HCT116 (cell line): ENCODE measurements around the gene WHRN. TPM values are rescaled to one million over a fixed set of nuclear protein-coding genes. Genes with fewer than 3 reads are reported as not detected.

Experiments
- ATAC-seq: fragments of 200-7000 bp; cut with Tn5 transposase; 2 replicates; pipeline ENCODE4 v1.9.1; 2020; ENCODE audit warnings: mild to moderate bottlenecking, moderate library complexity
- BruUV-seq: library from RNA; stranded (reverse); fragments of 400-500 nt; replicated peaks from 2 replicates; lab custom pipeline; 2021; lab: Mats Ljungman, UMichigan
- CTCF ChIA-PET: fragments of 300-600 bp; sonication (Branson Sonifier 250); formaldehyde crosslinking; loops from one replicate; lab custom pipeline; 2021; ENCODE audit warnings: antibody characterized with exemption; lab: Charles Lee
- POLR2A ChIA-PET: fragments of 300-600, 350-600 bp; sonication (Branson Sonifier 250); formaldehyde crosslinking; loops from one replicate; lab custom pipeline; 2021; ENCODE audit warnings: antibody characterized with exemption; lab: Charles Lee
- RAD21 ChIA-PET, 2 experiments: fragments of 300-600 bp; sonication (Branson Sonifier 250); formaldehyde crosslinking; loops; one replicate each; lab custom pipeline; 2023; ENCODE audit warnings: low total read pairs in 2 of 2; ENCODE audit not compliant: uncharacterized antibody in 2 of 2, unreplicated experiment in 2 of 2, low non-redundant PET in 1 of 2; lab: Charles Lee
- DNase-seq: peaks from one replicate; pipeline ENCODE4 v3.0.0-alpha.2; 2010; ENCODE audit warnings: low read depth, low spot score
- H2AFZ ChIP-seq: fragments of 200-600 bp; shearing (Covaris generic), sonication (generic); 2 replicates; pipeline ENCODE4 v1.6.1; 2017; ENCODE audit warnings: low read depth, mixed run types, mixed read lengths, antibody characterized with exemption, low read length; ENCODE audit not compliant: poor library complexity, severe bottlenecking
- H3K27ac ChIP-seq: 2 replicates; pipeline ENCODE4 v1.5.1; 2012; ENCODE audit warnings: low read depth, low read length
- H3K27me3 ChIP-seq: fragments of 200-600 bp; sonication (generic); 2 replicates; pipeline ENCODE4 v1.6.1; 2016; ENCODE audit warnings: mixed run types, low read length, mixed read lengths; ENCODE audit not compliant: insufficient read depth
- H3K36me3 ChIP-seq, 2 experiments: fragments of 200-500 bp in 1 of 2; fragments of 200-600 bp in 1 of 2; sonication (Bioruptor generic) in 1 of 2; sonication (generic) in 1 of 2; 2 replicates each; pipeline versions ENCODE4 v1.5.1 to v1.6.1; 2014 to 2016; ENCODE audit warnings: low read length in 2 of 2, inconsistent platforms in 1 of 2, mixed read lengths in 1 of 2, mixed run types in 1 of 2; ENCODE audit not compliant: insufficient read depth in 2 of 2, control insufficient read depth in 1 of 2
- H3K4me1 ChIP-seq, 2 experiments: fragments of 200-600 bp in 1 of 2; sonication (generic) in 1 of 2; 2 replicates each; pipeline versions ENCODE4 v1.5.1 to v1.6.1; 2012 to 2017; ENCODE audit warnings: low read length in 2 of 2, inconsistent platforms in 1 of 2, mild to moderate bottlenecking in 1 of 2, mixed read lengths in 1 of 2, mixed run types in 1 of 2, moderate library complexity in 1 of 2; ENCODE audit not compliant: insufficient read depth in 2 of 2, control insufficient read depth in 1 of 2
- H3K4me2 ChIP-seq: fragments of 200-600 bp; sonication (generic); 2 replicates; pipeline ENCODE4 v1.6.1; 2017; ENCODE audit warnings: mixed run types, low read length, mixed read lengths
- H3K4me3 ChIP-seq, 2 experiments: fragments of 200-600 bp in 1 of 2; sonication (generic) in 1 of 2; replicated peaks in 1 of 2; 2 replicates each; pipeline ENCODE4 v1.5.1; 2011 to 2016; ENCODE audit warnings: low read length in 2 of 2, control low read depth in 1 of 2, low read depth in 1 of 2, mild to moderate bottlenecking in 1 of 2, mixed read lengths in 1 of 2, mixed run types in 1 of 2
- H3K79me2 ChIP-seq: fragments of 200-600 bp; sonication (generic); 2 replicates; pipeline ENCODE4 v1.6.1; 2017; ENCODE audit warnings: mild to moderate bottlenecking, mixed run types, low read length, moderate library complexity, mixed read lengths; ENCODE audit not compliant: insufficient read depth
- H3K9ac ChIP-seq: fragments of 200-600 bp; sonication (generic); 2 replicates; pipeline ENCODE4 v1.6.1; 2016; ENCODE audit warnings: low read length, mixed read lengths
- H3K9me2 ChIP-seq: fragments of 200-600 bp; sonication (generic), shearing (Covaris generic); 2 replicates; pipeline ENCODE4 v1.6.1; 2017; ENCODE audit warnings: mixed run types, mild to moderate bottlenecking, moderate library complexity; ENCODE audit not compliant: insufficient read depth
- H3K9me3 ChIP-seq, 2 experiments: fragments of 200-500 bp in 1 of 2; fragments of 200-600 bp in 1 of 2; sonication (Bioruptor generic) in 1 of 2; sonication (generic) in 1 of 2; 2 replicates each; pipeline ENCODE4 v1.6.1; 2014 to 2017; ENCODE audit warnings: low read length in 2 of 2, mixed read lengths in 2 of 2, inconsistent platforms in 1 of 2, low read depth in 1 of 2, mild to moderate bottlenecking in 1 of 2, mixed run types in 1 of 2, moderate library complexity in 1 of 2; ENCODE audit not compliant: control insufficient read depth in 1 of 2, insufficient read depth in 1 of 2
- H4K20me1 ChIP-seq: fragments of 200-600 bp; sonication (generic), shearing (Covaris generic); 2 replicates; pipeline ENCODE4 v1.6.1; 2017; ENCODE audit warnings: mixed run types, mild to moderate bottlenecking, moderate library complexity; ENCODE audit not compliant: insufficient read depth
- CEBPB ChIP-seq: IDR thresholded peaks from 2 replicates; pipeline ENCODE4 v1.6.1; 2012; ENCODE audit warnings: low read depth
- ELF1 ChIP-seq: IDR thresholded peaks from 2 replicates; pipeline ENCODE4 v1.6.1; 2012; ENCODE audit warnings: low read depth, borderline replicate concordance
- JUND ChIP-seq: IDR thresholded peaks from 2 replicates; pipeline ENCODE4 v1.6.1; 2012
- POLR2AphosphoS5 ChIP-seq: IDR thresholded peaks from 2 replicates; pipeline ENCODE4 v1.6.1; 2011; ENCODE audit warnings: mild to moderate bottlenecking, low read depth, low read length, moderate library complexity
- RAD21 ChIP-seq: IDR thresholded peaks from 2 replicates; pipeline ENCODE4 v1.6.1; 2012; ENCODE audit warnings: low read depth, mild to moderate bottlenecking
- SRF ChIP-seq: IDR thresholded peaks from 2 replicates; pipeline ENCODE4 v1.6.1; 2012; ENCODE audit warnings: low read depth
- TCF7L2 ChIP-seq: IDR thresholded peaks from 2 replicates; pipeline ENCODE4 v1.7.0; 2011; ENCODE audit warnings: borderline replicate concordance, inconsistent platforms; ENCODE audit not compliant: insufficient read depth, insufficient read length; ENCODE audit errors: extremely low read depth
- ZFX ChIP-seq: fragments of 450-650 bp; IDR thresholded peaks from 2 replicates; pipeline ENCODE4 v1.6.1; 2017
- ZNF274 ChIP-seq: fragments of 200-500 bp; sonication (Bioruptor generic); IDR thresholded peaks from 2 replicates; pipeline ENCODE4 v1.6.1; 2014; ENCODE audit warnings: mild to moderate bottlenecking, low read depth, low read length, inconsistent platforms
- intact Hi-C: fragments of 100-400 bp; cut with micrococcal nuclease; formaldehyde crosslinking; loops from 2 replicates; pipeline ENCODE4 v1.10.0; 2022
- total RNA-seq: library from RNA; stranded (reverse); gene quantifications from one replicate; pipeline ENCODE4 v1.2.1, GENCODE V29; 2021; ENCODE audit not compliant: unreplicated experiment
- TF ChIP-seq, protein P1 (sequence below): IDR thresholded peaks from 2 replicates; pipeline ENCODE4 v1.6.1; 2012; ENCODE audit warnings: low read depth
- TF ChIP-seq, protein P2 (sequence below): IDR thresholded peaks from 2 replicates; pipeline ENCODE4 v1.6.1; 2011; ENCODE audit warnings: mild to moderate bottlenecking, low read length, moderate library complexity; ENCODE audit not compliant: insufficient replicate concordance; ENCODE audit errors: extremely low read depth
- TF ChIP-seq, protein P3 (sequence below): IDR thresholded peaks from 2 replicates; pipeline ENCODE4 v1.6.1; 2012
- TF ChIP-seq, protein P4 (sequence below): IDR thresholded peaks from 2 replicates; pipeline ENCODE4 v1.6.1; 2012

WHRN gene
- total RNA-seq, 1 experiment from 2014 or later, result 12.8 TPM

DNA sequence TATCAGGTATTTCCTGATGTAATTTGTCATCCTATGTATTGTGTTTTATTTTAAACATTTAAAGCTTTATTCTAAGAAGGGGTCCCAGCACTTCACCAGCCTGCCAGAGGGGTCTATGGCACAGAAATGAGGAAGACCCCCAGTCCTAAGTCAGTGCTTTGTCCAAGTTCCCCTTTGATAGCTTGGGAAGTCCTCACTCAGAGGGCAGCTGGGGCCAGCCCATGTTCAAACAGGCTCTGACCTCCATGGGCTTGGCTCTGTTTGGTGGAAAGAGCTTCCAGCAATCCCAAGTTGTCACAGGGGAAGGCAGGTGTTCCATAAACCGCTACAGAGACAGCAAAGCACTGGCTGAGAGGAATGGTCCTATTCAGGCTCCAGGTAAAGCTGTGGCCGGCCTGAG lies 90.9 kb downstream of the WHRN start:
- POLR2A ChIA-PET, result no interaction called here
- no peak for ATAC-seq
- Histone ChIP-seq H3K9me3 (no peaks in the 10 kb centered on the region), H3K4me2 (no peak overlapping the region), H3K4me3 (no peak overlapping the region), H3K9me2 (no peaks in the 10 kb centered on the region), H3K27me3 (no peaks in the 10 kb centered on the region), H3K27ac (no peak overlapping the region), H3K36me3 (no peaks in the 10 kb centered on the region), H3K79me2 (no peaks in the 10 kb centered on the region), H3K9ac (no peak overlapping the region), H3K4me1 (no peaks in the 10 kb centered on the region), H2AFZ (no peak overlapping the region), H4K20me1 (no peaks in the 10 kb centered on the region)
- RAD21 ChIA-PET, result no interaction called here
- no TSS peak for BruUV-seq
- TF ChIP-seq JUND, result no peak
- TF ChIP-seq CEBPB, result no peak
- TF ChIP-seq, protein P1, sequence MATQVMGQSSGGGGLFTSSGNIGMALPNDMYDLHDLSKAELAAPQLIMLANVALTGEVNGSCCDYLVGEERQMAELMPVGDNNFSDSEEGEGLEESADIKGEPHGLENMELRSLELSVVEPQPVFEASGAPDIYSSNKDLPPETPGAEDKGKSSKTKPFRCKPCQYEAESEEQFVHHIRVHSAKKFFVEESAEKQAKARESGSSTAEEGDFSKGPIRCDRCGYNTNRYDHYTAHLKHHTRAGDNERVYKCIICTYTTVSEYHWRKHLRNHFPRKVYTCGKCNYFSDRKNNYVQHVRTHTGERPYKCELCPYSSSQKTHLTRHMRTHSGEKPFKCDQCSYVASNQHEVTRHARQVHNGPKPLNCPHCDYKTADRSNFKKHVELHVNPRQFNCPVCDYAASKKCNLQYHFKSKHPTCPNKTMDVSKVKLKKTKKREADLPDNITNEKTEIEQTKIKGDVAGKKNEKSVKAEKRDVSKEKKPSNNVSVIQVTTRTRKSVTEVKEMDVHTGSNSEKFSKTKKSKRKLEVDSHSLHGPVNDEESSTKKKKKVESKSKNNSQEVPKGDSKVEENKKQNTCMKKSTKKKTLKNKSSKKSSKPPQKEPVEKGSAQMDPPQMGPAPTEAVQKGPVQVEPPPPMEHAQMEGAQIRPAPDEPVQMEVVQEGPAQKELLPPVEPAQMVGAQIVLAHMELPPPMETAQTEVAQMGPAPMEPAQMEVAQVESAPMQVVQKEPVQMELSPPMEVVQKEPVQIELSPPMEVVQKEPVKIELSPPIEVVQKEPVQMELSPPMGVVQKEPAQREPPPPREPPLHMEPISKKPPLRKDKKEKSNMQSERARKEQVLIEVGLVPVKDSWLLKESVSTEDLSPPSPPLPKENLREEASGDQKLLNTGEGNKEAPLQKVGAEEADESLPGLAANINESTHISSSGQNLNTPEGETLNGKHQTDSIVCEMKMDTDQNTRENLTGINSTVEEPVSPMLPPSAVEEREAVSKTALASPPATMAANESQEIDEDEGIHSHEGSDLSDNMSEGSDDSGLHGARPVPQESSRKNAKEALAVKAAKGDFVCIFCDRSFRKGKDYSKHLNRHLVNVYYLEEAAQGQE, result no peak
- TF ChIP-seq TCF7L2, result no peak
- no peak for TF ChIP-seq ZFX
- CTCF ChIA-PET, result interaction anchor here (2.3 kb wide), 1 partner anchor 9 kb away, joined by 7 read pairs; no protein-coding TSS in a partner anchor
- intact Hi-C loops, result no loop called here
- no peak for DNase-seq

DNA sequence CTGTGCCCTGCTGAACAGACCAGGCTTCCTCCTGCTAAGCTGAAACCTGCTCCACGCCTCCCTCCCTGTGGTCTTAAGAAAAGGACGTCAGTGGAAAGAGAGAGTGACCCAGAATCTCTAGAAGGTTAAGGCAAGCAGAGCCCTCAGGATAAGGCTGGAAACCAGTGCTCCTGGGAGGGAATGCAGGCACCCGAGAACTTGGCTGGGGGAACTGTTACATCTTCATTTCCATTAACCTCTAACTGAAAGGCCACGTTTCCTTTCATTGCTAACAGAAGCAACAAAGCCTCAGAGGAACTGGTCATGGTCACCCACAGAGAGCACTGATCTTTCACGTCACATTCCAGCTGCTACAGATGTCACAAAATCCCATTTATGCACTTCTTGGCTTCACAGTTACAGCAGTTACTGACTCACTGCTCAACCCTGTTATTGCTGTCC lies 91.4 kb downstream of the WHRN start:
- TF ChIP-seq, protein P2, sequence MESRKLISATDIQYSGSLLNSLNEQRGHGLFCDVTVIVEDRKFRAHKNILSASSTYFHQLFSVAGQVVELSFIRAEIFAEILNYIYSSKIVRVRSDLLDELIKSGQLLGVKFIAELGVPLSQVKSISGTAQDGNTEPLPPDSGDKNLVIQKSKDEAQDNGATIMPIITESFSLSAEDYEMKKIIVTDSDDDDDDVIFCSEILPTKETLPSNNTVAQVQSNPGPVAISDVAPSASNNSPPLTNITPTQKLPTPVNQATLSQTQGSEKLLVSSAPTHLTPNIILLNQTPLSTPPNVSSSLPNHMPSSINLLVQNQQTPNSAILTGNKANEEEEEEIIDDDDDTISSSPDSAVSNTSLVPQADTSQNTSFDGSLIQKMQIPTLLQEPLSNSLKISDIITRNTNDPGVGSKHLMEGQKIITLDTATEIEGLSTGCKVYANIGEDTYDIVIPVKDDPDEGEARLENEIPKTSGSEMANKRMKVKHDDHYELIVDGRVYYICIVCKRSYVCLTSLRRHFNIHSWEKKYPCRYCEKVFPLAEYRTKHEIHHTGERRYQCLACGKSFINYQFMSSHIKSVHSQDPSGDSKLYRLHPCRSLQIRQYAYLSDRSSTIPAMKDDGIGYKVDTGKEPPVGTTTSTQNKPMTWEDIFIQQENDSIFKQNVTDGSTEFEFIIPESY, result no peak
- TF ChIP-seq, protein P3, sequence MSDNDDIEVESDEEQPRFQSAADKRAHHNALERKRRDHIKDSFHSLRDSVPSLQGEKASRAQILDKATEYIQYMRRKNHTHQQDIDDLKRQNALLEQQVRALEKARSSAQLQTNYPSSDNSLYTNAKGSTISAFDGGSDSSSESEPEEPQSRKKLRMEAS, result no peak
- TF ChIP-seq POLR2AphosphoS5 (no peak), SRF (no peak), ELF1 (no peak), ZNF274 (no peak), JUND (no peak), RAD21 (no peak)
- TF ChIP-seq, protein P4, sequence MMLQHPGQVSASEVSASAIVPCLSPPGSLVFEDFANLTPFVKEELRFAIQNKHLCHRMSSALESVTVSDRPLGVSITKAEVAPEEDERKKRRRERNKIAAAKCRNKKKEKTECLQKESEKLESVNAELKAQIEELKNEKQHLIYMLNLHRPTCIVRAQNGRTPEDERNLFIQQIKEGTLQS, result no peak
- no peaks in the 10 kb centered on the region for H4K20me1 ChIP-seq
- no peaks in the 10 kb centered on the region for H3K9me3 ChIP-seq
- ChIA-PET POLR2A (no interaction called here), RAD21 (no interaction called here), CTCF (interaction anchor here (2.3 kb wide), 1 partner anchor 8 kb away, joined by 7 read pairs; no protein-coding TSS in a partner anchor)
- BruUV-seq, result no TSS peak
- H3K27me3 ChIP-seq, result no peaks in the 10 kb centered on the region
- no peak overlapping the region for H3K4me2 ChIP-seq
- no peak overlapping the region for H3K4me3 ChIP-seq
- ATAC-seq (no peak), DNase-seq (no peak)
- no peaks in the 10 kb centered on the region for H3K4me1 ChIP-seq
- no peak overlapping the region for H2AFZ ChIP-seq
- no peaks in the 10 kb centered on the region for H3K36me3 ChIP-seq
- intact Hi-C loops, result no loop called here
- no peak overlapping the region for H3K27ac ChIP-seq
- H3K9ac ChIP-seq, result no peak overlapping the region
- no peaks in the 10 kb centered on the region for H3K9me2 ChIP-seq
- H3K79me2 ChIP-seq, result no peaks in the 10 kb centered on the region
